Vagina (tissue), 2 donors: Measurements from ENCODE around the gene KRTAP12-1.
"Not testable (repeated sequence)": the region's sequence is repeated elsewhere in the genome, so short reads cannot be mapped to it uniquely, and the experiment has no call there.

Experiments
- POLR2A ChIP-seq, 2 donors: fragments of 450-650 bp; IDR thresholded peaks; one replicate each; pipeline ENCODE4 v1.6.1; 2017; ENCODE audit warnings: antibody characterized with exemption in 2 of 2, mild to moderate bottlenecking in 2 of 2, moderate library complexity in 2 of 2
- TF ChIP-seq, protein P1 (sequence below), 3 experiments: fragments of 450-650 bp in 2 of 3; fragments of 200-600 bp in 1 of 3; sonication (generic) in 1 of 3; IDR thresholded peaks; one replicate each; pipeline ENCODE4 v1.5.1; 2017 to 2019; ENCODE audit warnings: antibody characterized with exemption in 3 of 3, mild to moderate bottlenecking in 2 of 3, moderate library complexity in 2 of 3

DNA sequence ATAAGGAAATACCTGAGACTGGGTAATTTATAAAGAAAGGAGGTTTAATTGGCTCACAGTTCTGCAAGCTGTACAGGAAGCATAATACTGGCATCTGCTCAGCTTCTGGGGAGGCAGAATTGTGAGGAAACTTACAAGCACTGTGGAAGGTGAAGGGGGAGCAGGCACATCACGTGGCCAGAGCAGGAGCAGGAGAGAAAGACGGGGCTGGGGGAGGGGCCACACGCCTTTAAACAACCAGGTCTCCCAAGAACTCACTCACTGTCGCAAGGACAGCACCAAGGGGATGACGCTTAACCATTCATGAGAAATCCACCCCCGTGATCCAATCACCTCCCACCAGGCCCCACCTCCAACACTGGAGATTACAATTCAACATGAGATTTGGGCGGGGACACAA is 20.4 kb downstream of the KRTAP12-1 start:
- TF ChIP-seq, protein P1, sequence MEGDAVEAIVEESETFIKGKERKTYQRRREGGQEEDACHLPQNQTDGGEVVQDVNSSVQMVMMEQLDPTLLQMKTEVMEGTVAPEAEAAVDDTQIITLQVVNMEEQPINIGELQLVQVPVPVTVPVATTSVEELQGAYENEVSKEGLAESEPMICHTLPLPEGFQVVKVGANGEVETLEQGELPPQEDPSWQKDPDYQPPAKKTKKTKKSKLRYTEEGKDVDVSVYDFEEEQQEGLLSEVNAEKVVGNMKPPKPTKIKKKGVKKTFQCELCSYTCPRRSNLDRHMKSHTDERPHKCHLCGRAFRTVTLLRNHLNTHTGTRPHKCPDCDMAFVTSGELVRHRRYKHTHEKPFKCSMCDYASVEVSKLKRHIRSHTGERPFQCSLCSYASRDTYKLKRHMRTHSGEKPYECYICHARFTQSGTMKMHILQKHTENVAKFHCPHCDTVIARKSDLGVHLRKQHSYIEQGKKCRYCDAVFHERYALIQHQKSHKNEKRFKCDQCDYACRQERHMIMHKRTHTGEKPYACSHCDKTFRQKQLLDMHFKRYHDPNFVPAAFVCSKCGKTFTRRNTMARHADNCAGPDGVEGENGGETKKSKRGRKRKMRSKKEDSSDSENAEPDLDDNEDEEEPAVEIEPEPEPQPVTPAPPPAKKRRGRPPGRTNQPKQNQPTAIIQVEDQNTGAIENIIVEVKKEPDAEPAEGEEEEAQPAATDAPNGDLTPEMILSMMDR (IDR thresholded peaks at IDR 0.05) = not testable (repeated sequence)
- not testable (repeated sequence) for TF ChIP-seq POLR2A (IDR thresholded peaks at IDR 0.05)
